HG02571 (cell line): ENCODE measurements around the gene C10orf95.

ENCODE experiments used
- ATAC-seq: cut with Tn5 transposase; IDR thresholded peaks from one replicate; pipeline ENCODE4 v1.9.1; 2021; ENCODE audit warnings: mild to moderate bottlenecking, moderate library complexity; ENCODE audit not compliant: unreplicated experiment

C10orf95 gene

DNA sequence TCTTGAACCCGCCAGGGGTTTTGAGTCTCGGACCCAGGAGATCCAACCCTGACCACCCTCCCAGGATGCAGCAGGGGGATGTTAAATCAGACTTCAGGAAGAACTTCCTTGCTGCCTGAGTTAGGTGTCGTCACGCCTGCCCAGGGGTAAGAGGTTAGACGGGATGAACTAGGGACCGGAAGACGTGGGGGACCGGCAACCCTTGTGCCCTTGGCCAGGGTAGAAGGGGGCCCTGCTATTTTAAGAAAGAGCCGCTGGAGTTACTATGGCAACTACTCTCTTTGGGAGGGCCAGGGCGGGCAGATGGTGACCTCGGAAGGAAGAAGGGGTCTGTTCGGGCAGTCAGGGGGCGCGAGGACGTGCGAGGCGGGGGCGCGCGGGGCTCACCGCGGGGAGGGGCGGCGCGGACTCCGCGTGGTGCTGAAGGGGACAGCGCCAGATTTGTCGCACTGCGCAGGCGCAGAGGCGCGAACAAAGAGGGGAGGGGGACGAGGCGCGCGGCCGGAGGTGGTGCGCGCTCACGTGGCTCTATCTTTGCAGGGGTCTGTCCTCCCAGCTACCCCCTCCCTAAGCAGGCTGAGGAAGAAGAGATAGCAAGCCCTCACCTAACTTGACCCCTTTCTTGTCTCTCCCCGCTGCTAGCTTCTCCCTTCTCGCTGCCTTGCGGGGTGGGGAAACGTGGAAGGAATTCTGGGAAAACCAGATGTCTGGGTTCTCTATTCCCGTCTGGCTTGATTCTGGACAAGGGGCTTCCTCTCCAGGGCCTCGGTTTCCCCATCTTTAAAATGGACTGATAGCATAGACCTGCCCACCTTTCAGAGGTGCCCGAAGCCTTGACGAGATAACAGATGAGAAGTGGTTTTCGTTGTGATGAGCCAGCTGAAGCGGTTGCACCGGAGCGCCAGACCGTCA, 31.8 kb downstream of the C10orf95 start:
- no peak for ATAC-seq

DNA sequence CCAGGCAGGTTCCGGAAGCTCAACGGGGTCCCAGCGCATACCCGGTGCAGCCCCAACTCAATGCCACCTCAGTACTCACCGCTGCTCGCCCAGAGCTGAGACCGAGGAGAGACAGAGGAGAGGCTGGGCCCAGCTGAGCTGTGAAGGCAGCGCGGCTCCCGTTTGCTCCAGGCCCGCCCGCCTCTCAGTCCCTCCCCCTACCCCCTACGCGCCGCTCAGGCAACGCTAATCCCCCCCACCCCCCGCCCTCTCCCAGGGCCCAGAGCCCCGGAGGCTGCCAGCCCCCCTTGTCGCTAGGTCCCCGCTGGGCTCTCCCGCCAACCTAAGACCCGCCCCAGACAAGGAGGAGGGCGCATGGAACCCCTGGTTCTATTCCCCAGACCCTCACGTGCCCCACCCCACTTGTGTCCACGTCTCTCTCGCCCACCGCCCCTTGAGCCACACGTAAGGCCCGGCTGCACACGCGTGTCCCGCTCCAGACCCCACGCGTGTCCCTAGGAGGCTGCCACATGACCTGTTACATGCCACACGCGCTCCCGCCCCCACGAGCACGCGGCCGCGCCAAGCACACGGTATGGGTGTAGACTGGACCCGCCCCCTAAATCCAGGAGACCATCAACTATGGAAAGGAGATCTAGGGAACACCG, 32.6 kb downstream of the C10orf95 start, which contains the start of gene PSD:
TSS of gene PSD (minus strand) at position 164 of the 647 bp plus-strand sequence. CDS start 1,747 bp downstream, outside the sequence.
- ATAC-seq = no peak

DNA sequence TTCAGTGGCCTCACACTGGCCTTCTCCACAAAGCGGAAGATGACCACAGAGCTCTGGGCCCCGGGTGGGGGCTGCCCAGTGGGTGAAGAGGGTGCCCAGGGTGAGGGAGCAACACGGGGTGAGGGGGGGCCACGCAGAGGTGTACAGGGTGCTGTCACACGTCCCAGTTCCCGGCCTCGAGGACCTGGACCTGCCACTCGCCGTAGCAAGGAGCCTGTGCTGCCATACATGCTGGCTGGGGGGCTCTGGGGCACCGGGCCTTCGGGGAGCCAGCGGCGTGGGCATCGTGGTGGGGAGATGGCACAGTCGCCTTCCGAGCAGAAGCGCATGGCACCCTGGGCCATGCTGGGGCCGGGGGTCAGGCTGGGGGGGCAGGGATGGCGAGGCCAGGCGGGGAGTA, 34.6 kb downstream of the C10orf95 start:
- no peak for ATAC-seq

DNA sequence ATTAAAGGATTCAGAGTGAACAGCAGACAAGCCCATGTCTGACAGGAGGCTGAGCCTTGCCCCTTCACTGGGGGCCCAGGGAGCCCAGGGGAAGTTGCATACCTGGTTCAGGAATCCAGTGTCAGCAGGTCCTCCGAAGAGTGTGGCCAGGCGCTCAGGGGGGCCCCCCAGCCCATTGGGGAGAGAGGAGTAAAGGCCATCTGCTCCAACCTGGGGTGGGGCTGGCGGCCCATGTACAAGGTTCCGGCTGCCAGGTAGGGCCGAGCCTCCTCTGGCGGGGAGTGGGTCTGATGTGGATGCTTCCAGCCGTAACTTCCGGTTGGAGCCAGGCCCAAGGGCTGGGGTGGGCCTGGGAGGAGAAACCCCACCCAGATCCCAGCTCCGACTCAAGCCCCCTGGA, 35.1 kb downstream of the C10orf95 start:
- ATAC-seq = no peak

DNA sequence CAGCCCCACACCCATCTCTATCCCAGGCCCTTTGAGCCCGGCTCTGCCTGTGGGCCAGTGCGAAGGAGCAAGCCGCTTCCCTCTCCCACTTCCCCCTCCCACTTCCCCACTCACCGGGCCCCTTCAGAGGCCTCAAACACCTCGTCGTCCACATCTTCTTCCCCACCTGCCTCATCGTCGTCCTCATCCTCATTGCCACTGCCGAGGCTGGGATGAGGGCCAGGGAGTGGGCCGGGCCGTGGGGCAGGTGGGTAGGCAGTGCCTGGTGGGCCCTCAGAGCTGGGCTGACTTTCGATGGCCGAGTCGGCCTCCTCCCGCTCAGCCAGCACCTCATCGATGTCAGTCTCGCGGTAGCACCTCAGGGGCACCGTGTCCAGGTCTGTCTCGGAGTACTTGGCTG, 36.6 kb downstream of the C10orf95 start:
- ATAC-seq = no peak

DNA sequence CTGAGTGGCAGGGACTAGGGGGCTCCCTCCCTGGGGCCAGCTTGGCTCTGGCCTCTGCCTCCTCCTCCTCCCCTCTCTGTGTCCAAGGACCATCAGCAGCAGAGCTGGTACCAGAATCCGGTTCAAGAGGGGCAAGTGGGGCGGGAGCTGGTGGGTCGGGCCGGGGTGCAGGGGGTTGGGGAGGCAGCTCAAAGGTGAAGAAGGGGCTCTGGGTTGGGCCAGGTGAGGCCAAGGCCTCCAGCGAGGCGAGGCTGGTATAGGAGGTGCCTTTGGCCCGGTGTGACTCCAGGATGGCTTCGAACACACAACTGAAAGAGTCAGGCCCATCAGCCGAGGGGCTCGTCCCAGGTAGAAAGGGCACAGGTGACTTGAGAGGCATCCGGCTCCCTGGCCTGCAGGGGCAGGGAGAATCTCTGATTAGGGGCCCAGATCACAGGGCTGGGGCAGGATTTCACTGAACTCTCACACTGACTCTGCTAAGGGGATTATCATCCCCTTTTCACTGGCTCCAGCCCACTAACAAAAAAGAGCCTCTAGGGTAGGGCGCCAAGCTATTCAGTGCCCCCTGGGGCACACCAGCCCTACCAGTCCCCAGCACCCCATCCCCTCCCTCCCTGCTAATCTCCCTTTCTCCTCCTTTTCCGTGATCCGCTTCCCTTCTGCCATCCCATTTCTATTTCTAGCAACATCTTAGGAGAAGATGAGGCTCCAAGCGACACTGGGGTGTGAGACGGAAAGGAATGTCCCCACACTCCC, 37.4 kb downstream of the C10orf95 start:
- no peak for ATAC-seq

DNA sequence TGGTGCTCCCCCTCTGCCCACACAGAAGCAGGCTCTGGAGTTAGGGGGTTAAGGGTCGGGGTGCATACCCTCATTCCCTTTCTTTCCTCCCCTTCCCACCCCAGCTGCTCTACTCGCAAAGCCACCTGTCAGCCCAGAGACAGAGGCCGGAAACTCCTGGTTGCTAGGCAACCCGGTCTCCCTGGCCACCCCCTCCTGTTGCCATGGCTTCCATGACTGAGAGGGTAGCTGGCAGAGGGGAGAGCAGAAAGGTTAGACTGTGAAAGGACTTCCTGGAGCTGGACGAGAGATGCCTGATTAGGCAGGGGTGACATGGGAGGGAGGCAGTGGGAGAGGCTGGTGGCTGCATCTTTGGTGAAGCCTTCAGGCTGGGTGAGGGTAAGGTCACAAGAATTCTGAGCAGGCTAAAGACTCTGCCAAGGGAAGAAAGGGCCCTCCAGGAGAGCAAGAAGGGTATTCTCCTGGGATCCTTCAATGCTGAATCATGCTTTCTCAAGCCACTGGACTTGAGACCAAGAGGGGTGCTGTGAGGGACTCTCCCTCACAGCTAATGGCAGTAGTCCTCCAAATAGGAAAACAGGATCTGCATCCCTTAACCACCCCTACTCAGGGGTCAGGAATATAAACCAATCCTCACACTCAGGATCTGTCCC, 38.2 kb downstream of the C10orf95 start:
- ATAC-seq = no peak

DNA sequence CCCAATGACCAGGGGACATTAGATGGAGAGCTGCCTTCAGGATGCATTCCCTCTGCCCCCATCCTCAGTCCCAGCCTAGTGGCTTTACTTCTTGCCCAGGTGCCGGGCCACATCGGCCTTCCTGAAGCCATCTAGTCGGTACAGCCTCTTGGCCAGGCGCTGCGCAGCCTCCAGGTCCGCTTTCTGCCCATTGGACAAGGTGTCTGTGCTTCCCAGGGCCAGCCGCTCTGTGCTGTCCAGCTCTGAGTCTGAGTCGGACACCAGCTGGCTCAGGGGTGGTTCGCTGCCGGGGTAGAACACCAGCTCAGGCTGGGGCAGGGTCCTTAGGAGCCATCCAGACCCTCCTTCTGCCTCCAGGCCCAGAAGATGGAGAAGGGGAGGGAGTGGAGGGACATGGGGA, 39.0 kb downstream of the C10orf95 start:
- ATAC-seq = no peak

DNA sequence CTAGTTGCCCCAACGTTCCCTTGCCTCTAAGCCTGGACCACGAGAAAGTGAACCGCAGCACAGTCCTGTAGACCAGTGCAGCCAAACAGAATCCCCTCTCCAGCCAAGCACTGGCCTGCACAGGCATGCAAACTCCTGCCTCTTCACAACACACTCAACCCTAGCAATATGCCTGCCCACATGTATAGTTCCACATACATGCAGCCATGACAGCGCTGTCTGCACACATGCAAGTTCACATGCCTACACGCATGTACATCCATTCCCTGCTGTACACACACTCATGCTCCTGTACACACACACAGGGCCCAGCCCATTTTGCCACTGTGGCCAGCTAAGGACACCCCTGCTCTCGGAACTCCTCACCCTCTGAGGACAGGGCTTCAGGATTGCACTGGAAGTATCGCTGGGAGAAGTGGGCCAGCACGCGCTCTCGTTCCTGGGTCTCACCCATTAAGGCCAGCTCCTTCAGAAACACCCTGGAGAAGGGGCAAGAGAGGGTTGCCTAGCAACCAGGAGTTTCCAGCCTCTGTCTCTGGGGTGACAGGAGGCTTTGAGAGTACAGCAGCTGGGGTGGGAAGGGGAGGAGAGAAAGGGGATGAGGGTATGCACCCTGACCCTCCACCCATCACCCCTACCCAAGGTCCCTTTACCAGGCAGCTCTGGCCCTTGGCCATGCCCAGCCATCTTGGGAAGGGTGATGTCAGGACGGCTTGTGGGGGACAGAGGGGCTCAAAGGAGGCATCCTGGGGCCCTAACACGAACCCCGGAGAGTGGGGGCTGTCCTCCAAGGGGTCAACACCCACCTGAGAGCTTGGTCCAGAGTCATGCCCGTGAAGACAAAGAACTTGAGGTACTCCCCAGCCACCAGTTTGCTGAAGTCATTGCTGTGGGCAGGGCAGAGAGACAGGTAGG, 39.7 kb downstream of the C10orf95 start:
- ATAC-seq = no peak

DNA sequence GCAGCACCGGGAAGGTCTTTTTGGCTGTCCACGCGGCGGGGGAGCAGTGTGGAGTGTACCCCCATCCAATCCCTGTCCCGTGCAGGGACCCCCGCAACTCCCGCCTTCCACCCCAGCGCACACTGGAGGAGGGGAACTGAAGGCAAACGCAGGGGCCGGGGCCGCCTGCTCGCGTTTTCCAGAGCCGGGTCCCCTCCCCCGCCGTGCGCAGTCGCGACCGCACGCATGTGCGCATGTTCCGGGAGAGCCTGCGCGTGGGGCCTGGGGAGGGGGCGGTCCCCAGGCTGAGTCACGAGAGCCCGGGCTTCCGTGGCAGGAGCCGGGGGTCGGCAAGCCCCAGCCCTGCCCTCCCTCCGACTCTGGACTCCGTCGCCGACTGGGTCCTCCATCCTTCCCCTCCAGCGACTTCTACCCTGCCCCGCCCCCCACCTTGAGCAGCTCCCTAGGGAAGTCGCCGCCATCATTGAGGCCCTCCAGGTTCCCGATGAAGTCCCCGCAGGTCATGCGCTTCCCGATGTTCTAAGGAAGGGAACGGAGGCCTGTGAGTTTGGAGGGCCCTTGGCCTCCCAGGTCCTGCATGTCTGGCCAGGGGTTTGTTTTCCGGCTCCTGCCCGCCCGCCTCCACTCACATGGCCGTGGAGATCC, 40.8 kb downstream of the C10orf95 start:
- no peak for ATAC-seq

DNA sequence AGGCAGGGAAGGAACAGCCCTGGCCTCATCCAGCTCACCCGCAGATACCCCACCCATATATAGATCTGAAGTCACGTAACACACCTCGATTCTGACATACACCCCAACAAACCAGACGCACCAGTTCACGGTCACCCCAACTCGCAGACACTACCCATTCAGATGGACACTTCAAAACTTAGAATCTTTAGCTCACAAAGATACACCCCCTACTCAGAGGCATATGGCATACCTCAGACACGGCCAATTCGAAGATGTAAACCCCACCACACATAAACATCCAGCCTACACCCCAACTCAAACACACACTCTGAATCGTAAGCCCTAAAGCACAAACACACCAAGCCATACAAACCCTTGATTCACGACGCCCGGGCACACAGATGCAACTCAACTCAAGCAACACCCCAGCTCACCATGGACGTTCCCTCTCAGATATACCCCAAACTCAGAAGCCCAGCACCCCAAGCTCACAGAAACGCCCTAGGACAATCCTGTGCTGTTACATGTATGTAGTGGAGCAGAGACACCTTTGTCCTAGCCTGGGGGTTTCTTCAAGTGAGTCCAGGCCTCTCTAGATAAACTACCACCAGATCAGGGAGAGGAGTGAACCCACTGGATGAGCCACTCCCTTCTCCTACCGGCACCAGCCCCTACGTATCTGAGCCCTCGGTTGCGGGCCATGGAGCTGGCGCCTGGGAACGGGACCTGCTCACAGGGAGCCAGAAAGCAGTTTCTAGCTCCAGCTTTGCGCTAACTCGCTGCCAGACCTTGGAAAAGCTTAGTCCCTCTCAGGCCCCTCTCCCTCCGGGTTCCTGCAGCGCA, 41.5 kb downstream of the C10orf95 start:
- ATAC-seq = no peak

DNA sequence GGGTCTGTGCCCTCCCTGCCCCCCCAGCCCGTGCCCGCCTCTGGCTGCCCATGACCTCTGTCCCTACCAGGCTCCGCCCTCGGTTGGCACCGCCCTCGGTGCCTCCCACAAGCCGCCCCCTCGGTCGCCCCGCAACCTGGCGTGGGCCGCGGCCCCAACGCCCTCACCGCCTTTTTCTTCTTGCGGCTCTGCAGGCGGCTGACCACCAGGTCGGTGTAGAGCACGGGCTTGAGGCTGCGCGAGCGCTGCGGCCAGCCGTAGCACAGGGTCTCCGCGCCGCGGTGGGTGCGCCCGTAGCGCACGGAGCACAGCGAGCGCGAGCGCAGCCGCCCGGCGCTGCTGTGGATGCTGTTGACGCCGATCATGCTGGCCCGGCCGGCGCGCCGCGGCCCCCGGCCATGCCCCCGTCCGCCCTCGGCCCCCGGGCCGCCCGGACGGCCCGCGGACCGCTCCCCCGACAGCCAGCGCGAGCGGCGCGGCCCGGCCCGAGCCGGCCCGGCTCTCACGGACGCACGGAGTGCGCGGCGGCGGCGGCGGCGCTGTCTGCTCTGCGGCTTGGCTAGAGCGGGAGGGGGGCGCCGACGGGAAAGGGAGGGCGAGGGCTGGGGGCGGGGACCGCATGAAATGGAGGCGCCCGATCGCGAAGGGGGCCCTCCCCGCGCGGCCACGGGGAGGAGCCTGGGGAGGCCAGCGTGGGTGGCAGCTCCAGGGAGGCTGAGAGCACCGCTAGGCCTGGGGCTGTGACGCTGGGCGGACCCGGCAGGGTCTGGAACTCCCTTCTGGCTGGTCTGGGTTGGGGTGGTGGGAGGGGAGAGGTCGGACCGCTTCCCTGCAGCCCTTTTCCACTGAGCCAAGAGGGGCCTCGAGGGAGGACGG, 42.4 kb downstream of the C10orf95 start:
- ATAC-seq = no peak

DNA sequence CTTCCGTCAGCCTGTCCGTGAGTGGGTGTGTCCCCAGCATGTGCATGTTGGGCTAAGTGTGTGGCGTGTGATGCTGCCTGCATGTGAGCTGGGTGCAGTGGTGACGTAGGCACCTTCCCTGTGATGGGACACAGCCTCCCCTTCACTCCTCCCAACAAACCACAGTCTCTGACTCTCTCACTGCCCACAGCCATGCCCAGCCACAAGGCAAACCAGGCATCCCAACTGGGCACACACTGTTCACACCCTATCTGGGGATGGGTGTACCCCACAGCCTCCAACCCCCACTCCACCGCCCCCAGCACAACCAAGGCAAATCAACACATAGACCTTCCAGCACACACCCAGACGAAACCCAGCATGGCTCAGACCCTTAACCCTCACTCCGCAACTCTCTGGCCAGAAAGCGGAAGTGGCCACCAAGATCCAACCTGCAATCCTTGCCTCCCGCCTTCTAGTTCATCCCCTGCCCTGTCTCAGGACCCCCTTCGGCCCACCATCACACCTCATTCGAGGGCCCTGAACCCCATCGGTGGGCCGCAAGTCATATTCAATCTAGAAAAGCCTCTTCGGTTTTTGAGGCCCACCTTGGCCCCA, 43.1 kb downstream of the C10orf95 start:
- ATAC-seq = no peak

DNA sequence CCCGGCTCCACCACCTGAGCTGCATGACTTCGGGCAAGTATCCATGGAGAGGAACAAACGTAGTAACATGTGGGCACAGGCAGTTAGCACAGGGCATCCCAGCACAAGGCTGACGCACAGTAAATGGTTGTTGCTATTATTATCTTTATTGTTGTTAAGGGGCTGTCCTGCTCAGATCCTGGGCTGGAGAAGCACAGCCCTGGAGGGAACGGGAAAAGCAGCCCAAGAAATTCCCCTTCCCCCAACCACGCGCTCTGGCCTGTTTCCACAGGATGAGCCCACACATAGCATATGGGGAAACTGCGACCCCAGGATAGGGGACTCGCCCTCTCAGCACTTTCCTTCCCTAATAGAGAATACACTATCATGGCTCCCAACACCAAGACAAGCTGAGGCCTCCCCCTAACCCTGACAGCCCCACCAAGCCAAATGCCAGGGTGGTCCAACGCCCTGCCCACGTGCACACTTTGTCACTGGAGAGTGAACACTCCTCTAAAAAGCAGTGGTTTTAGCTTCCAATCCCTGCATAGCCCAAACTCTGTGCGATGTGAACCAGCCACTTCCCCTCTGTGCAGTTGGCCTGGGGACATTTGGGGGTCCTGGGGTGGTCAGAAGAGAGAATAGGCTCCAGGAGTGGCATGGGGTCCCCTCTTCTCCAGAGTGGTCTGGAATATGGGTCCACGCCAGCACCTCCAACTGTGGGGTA, 43.8 kb downstream of the C10orf95 start:
- ATAC-seq = no peak

DNA sequence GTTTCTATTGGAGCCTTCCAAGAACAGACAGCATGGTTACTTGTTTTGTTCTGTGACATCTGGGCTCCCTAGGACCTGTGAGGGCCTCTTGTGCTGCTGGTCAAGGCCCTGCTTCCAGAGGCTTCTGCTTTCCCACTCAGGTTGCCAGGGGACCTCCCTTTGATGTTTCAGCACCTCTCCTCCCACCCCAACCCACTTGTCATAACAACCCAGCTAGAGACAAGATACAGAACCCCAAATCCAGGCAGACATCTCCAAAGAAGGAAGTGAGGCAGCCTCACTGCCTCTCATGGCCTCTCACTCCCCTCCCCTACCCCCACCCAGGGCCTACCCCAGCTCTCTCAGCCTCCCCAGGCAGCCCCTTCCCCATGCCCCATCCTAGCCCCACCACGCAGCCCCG, 44.5 kb downstream of the C10orf95 start:
- ATAC-seq = no peak

DNA sequence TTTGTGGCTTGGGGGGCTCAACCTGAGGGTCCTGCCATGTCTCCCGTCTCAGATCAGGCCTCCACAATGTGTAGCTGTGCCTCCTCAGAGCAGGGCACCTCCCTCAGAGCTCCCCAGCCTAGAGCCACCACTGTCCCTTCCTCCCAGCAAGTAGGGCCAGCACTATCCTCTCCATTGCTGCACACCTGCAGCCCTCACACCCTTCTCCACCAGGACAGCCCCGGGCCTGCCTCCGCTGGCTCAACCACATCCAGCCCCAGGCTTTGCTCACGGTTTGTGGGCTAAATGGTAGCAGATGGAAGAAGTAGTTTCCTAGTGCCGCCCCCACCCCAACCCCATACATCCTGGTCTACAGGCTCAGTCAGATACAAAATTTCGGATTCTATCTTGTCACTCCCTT, 45.7 kb downstream of the C10orf95 start:
- ATAC-seq = no peak
